Subcutaneous adipose tissue (tissue), 4 donors: Measurements from ENCODE around the gene OCA2. TPM values are rescaled to one million over a fixed set of nuclear protein-coding genes. Genes with fewer than 3 reads are reported as not detected.

Experiments used
- total RNA-seq, 4 donors: library from RNA; depleted of rRNA; stranded (reverse); fragments of >200 nt; gene quantifications; one replicate each; pipeline ENCODE4 v1.1.0, GENCODE V29; 2016
- TF ChIP-seq, protein P1 (sequence below): fragments of 450-650 bp; IDR thresholded peaks from one replicate; pipeline ENCODE4 v1.5.1; 2016; ENCODE audit warnings: low read depth, mild to moderate bottlenecking, control low read depth, antibody characterized with exemption, moderate library complexity

OCA2 gene
- total RNA-seq, 4 donors from 2014 or later, result 1.1 TPM; not detected in 3

DNA sequence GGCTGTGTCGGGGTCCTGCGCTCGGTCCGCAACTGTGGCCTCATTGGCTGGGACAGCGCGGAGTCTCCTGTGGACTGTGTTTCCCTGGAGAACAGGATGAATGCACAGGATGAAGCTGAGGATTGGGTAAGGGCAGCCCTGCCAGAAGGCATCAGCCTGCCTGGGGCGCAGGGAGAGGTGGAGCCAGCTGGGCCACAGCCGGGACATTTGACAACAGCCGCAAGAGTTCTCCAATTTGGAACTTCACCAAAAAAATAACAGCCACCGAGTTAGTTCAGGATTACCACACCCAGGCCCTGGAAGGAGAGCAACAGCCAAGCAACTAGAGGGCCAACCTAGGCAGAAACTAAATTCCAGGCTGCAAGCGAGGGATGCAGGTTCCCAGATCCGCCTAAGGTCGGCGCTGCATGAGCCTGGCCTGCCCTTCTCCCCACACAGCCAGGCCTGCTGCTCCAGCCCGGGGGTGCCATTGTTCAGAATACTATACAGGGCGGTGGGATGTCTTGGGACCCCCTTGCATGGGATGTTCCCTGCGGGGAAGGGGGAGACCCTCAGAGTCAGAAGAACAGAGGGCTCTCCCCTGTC lies 229.3 kb downstream of the OCA2 start:
- TF ChIP-seq, protein P1, sequence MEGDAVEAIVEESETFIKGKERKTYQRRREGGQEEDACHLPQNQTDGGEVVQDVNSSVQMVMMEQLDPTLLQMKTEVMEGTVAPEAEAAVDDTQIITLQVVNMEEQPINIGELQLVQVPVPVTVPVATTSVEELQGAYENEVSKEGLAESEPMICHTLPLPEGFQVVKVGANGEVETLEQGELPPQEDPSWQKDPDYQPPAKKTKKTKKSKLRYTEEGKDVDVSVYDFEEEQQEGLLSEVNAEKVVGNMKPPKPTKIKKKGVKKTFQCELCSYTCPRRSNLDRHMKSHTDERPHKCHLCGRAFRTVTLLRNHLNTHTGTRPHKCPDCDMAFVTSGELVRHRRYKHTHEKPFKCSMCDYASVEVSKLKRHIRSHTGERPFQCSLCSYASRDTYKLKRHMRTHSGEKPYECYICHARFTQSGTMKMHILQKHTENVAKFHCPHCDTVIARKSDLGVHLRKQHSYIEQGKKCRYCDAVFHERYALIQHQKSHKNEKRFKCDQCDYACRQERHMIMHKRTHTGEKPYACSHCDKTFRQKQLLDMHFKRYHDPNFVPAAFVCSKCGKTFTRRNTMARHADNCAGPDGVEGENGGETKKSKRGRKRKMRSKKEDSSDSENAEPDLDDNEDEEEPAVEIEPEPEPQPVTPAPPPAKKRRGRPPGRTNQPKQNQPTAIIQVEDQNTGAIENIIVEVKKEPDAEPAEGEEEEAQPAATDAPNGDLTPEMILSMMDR, result no peak

DNA sequence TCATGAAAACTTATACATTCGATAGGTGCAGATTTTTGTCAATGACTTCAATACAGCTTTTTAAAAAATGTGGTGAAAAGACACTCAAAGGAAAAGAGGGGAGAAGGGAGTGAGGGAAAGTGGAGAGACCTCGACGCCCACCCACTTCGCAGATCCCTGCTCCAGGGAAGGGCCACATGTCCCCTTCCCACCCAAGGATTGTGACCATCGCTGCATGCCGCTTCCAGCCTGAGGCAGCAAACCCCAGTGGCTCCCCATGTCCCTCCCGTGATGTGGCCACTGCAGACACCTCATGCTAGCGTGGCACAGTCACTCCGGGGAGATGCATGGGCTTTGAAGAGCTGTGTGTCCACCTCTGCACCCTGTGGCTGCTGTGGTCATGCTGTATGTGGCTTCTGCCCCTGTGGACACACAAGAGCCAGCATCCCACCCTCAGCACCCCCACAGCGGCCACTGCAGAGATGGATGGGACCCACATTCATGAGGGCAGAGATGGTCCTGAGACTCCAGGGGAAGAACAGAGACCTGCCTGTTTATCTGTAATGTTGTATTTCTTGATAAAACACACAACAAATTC lies 230.2 kb downstream of the OCA2 start:
- TF ChIP-seq, protein P1, result no peak

GRCh38 chr15:27867861-27868260 lies 231.3 kb downstream of the OCA2 start:
- TF ChIP-seq, protein P1, result no peak

GRCh38 chr15:27866505-27867165 lies 232.5 kb downstream of the OCA2 start:
- TF ChIP-seq, protein P1, result no peak

- TF ChIP-seq, protein P1, result no peak
These were observed 233.2 kb downstream of the OCA2 start for GRCh38 chr15:27865926-27866325.

GRCh38 chr15:27865323-27865922 lies 233.7 kb downstream of the OCA2 start:
- TF ChIP-seq, protein P1, result no peak

GRCh38 chr15:27864719-27865118 lies 234.4 kb downstream of the OCA2 start:
- TF ChIP-seq, protein P1, result no peak
